ENCODE measurements around the gene TMEM119. TPM values are rescaled to one million over a fixed set of nuclear protein-coding genes. Genes with fewer than 3 reads are reported as not detected.
"Not testable (repeated sequence)": the region's sequence is repeated elsewhere in the genome, so short reads cannot be mapped to it uniquely, and the experiment has no call there.

Gene TMEM119
- total RNA-seq, 1 donor from 2014 or later: 0.54 TPM

DNA sequence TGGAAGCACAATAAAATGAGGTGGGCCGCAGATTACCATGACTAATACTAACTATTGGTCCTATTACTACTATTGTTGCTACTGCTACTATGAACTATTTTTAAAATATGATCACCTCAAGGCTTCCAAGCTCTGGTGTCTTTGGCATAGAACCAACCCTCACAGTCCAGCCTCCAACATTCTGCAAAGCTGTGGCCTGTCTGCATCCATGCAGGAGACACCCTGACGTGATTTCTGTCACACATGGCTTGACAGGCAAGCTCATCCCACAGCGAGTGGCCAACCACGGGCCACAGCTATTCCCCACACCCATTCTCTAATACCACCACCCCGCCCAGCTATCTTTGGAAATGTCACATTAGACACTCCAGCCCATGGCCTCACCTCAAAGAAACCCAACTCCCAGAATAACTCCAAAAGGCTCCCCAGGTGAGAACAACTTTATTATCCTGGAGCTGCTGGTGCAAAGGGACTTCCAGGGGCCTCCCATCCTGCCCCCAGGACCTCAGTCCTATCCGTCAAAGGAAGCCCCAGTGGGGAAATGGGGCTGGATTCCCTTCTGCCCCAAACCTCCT is 21.1 kb downstream of the TMEM119 start:
- ATAC-seq (ENCODE audit: poor library complexity): peak; percentile 35

DNA sequence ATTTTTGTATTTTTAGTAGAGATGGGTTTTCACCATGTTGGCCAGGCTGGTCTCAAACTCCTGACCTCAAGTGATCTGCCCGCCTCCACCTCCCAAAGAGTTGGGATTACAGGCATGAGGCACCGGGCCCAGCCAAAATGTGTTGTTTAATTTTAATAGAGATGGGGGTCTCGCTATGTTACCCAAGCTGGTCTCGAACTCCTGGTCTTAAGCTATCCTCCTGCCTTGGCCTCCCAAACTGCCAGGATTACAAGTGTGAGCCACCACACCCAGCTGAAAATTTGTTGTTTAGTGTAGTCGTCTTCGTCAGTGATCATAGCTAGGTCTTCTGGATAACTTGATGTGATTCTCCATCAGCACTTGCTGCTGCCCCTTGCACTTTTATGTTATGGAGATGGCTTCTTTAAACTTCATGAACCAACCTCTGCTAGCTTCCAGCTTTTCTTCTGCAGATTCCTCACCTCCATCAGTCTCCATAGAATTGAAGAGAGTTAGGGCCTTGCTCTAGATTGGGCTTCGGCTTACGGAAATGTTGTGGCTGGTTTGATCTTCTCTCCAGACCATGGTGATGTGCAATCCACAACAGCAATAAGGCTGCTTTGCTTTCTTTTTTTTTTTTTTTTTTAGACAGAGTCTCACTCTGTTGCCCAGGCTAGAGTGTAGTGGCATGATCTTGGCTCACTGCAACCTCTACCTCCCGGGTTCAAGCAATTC is 22.5 kb downstream of the TMEM119 start:
- ATAC-seq (ENCODE audit: poor library complexity) (no peak), DNase-seq (no peak)
- intact Hi-C loops (cut with DNase I): no loop called here

More for the DNA sequence above, 21.1 kb downstream of the TMEM119 start:
- DNase-seq: no peak
- intact Hi-C loops (cut with DNase I): no loop called here

DNA sequence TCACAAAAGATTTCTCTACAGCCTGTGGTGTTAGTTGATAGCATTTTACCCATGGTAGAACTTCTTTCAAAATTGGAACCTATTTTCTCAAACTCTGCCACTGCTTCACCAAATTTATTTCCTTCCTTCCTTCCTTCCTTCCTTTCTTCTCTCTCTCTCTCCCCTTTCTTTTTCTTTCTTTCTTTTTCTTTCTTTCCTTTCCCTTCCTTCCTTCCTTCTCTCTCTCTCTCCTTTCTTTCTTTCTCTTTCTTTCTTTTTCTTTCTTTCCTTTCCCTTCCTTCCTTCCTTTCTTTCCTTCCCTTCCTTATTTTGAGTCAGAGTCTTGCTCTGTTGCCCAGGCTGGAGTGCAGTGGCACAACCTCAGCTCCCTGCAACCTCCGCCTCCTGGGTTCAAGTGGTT is 23.6 kb downstream of the TMEM119 start:
- ATAC-seq (ENCODE audit: poor library complexity); DNase-seq; intact Hi-C loops (cut with DNase I): not testable (repeated sequence)

DNA sequence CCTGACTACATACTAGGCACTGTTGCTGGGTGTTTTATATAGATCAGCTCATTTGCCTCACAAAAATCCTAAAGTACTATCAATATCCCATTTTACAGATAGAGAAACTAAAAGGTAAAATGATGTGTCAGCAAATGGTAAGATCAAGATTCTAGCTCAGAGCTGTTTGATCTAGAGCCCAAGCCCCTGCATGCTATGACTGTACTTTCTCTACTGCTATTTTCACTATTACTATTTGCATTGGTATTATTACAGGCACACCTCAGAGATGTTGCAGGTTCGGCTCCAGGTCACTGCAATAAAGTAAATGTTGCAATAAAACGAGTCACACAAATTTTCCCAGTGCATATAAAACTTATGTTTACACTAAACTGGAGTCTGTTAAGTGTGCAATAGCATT is 24.6 kb downstream of the TMEM119 start:
- ATAC-seq (ENCODE audit: poor library complexity): no peak
- intact Hi-C loops (cut with DNase I): no loop called here
- no peak for DNase-seq

DNA sequence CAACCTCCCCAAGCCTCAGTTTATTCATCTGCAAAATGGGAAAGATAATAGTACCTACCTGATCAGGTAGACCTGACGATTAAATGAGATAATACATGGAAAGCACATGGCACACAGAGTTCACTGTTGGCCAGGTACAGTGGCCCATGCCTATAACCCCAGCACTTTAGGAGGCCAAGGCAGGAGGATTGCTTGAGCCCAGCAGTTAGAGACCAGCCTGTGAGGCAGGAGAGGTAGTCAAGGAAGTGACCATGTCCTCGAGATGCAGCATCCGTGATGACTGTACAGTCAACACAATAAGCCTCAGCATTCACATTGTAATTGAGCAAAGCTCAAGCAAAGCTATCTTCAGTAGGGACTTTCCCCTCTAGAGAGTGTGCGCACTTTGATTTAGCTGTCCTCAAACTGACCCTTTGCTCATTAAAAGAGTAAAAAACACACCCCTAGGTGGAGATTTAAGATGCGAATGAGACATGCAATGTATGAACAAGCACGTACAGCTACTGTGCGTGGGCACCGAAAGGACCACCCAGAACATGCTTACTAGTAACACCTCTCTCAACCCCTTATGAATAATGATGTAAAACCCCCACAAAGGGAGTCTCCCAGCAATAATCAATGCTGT is 25.6 kb downstream of the TMEM119 start:
- DNase-seq (no peak), ATAC-seq (ENCODE audit: poor library complexity) (no peak)
- intact Hi-C loops (cut with DNase I): no loop called here

DNA sequence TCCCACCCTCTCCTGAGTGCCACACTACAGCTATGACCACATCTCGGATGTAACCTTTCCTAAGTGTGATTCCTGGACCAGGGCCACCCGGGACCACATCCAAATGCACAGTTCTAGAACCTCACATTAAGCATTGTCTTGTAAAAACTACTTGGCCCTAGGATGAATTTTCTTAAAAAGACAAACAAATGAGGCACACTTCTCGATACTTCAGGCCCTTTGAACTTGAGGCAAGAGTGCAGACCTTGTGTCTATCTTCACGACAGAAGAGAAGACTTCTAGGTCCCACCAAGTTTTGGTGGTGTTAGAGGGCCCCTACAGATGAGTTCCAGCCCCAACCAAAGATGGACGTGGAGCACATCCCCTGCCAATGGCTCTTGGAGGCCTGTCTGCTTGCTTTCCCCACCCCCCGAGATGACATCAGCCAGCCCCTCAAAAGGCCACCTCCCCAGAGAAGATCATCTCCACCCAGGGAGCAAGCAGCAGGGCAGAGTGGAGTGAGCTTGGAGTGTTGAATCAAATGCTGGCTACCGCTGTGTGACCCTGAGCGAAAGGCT is 26.2 kb downstream of the TMEM119 start:
- intact Hi-C loops (cut with DNase I): no loop called here
- ATAC-seq (ENCODE audit: poor library complexity) (no peak), DNase-seq (no peak)

DNA sequence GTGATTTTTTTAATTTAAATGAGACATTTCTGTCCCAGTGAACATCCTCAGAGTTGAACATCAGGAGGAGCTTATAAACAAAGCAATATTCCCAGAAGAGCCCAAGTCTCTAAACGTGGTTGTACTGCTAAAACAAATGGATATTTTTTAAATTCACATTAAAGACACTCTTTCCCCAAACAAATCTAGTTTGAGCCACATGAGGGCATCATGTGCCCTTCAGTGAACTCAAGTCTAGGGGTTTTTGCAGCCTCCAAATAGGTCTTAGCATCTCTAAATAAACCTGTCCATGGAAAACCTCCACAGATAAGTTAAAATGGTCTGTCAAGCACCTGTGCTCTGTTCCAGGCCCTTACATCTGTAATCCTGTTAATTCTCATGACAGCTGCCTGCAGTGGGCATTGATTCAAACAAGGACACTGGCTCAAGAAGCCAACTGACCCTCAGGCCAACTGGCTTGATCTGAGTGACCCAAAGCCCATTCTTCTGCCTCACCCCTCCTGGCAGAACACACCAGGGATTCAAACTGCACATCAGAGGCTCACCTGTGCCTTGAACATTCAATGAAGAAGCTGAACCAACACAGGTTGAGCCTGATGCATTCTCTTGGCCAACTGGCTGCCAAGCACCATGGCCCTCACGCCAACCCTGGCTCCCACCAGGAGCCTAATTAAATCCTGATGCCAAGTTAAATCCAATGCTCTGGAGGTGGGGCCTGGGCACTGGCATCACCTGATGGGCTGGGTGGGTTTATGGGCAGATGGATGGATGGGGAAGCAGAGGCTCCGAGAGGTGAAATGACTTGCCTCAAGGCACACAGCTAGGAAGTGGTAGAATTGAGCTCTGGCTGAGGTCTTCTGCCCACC is 26.9 kb downstream of the TMEM119 start:
- no peak for ATAC-seq (ENCODE audit: poor library complexity)
- no peak for DNase-seq
- intact Hi-C loops (cut with DNase I): no loop called here

DNA sequence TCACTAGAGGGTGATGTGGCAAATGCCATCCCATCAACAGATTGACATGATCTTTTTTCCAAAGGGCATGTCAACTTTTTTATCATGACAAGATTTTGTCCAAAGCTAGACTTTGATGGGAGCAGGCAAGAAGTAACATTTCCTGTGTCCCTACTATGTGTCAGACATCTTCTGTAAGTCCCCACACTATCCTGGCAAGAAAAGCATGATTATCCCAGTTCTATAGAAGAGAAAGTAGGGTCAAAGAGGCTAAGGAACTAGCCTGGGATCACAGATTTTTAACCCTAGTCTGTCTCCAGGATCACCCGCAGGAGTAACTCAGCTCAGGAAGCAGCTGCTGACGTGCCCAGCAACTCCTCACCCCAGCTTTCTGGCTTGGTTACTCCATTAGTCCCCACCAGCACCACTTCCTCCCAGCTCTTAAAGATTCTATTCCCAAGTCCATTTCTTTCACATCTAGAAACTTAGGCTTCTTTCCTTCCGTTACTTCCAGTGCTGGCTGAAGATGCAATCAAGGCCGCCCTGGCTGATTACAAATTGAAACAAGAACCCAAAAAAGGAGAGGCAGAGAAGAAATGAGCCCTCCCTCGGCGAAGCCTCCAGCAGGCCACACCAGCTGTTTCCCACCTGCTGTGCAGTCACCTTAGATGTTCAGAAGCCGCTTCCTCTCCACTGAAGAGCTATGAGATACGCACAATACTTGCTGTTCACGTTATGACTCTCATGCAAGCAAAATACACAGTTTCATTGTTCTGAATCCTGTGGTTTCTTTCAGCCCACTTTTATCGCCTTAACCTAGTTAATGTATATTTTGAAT is 29.3 kb downstream of the TMEM119 start:
- ATAC-seq (ENCODE audit: poor library complexity): no peak
- DNase-seq: no peak
- intact Hi-C loops (cut with DNase I): loop anchor here (10.0 kb wide), 1 partner anchor 386 kb away; no protein-coding TSS in a partner anchor

DNA sequence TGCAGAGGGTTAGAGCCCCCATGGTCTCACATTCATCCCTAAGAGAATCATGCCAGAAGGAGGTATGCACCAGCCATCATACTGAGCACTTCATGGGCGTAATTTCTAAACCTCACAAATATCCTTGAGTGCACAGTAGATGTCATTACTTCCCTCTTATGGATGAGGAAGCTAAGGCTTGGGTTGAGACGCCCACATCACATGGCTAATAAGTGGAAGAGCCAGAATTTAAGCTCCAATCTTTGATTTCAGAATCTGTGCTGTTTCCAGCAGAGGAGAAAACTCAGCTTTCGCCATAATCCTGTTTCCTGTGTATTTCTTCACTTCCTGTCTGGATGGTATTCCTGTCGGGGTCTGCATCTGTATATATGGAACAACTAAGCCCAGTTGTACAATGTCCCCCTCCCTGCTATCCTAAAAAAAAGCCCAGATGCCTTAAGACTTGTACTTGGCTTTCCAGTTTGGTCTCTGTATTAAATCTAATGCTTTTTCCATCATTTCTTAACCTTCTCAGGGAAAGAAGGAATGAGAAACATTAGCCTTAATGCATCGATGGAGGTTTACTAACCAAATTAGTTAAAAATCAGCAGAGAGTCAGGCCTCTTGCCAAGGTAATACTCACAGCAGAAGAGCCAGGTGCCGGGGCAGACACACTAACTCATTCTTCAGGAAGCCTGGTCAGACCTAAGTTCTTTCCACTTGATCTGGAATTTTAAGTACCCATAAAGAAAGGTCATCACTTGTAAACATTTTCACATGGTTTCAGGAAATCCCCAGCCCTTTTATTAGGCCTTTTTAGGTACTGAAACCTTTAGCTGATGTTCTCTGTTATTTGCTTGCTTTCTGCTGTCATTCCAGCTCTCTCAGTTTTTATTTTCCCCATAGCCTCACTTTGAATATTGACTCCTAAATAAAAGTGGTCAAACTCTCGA is 30.2 kb downstream of the TMEM119 start:
- DNase-seq (no peak), ATAC-seq (ENCODE audit: poor library complexity) (no peak)
- intact Hi-C loops (cut with DNase I): loop anchor here (10.0 kb wide), 1 partner anchor 387 kb away; no protein-coding TSS in a partner anchor

DNA sequence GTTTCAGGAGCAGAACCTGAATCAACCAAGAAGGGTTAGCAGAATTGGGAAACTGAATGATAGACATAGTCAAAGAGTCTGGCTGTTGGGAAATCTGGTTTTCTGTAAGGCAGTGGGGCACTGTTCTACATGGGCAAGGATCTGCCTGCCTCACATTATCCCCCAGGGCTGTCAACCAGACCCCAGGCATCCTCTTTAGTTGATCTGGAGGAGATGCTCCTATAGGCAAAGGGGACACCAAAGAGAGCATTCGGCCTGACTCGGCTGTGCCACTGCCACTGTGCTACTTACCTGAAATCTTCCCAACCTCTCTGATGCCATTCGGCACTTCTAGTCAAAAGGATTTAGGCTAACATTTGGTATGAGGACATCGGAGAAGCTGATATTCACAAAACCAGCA is 31.4 kb downstream of the TMEM119 start:
- intact Hi-C loops (cut with DNase I): loop anchor here (10.0 kb wide), 1 partner anchor 388 kb away; no protein-coding TSS in a partner anchor
- no peak for DNase-seq

DNA sequence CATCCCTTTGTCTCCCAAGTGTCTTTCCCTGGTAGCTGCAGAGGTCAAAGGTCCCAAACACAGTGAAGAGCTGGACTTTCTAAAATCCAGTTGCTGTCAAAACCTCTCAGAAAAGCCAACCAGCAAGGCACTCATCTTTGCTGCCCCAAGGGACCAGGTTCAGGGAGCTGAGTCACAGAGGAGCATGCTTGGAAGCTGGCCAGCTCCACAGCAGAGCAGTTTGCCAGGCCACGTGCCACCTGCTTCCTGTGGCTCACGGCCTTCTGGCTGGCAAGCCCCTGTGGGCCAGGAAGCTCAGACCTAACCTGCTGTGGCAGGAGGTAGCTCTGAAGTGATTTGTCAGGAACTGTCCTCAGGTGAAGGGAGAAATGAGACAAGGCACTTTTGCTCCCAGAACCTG is 31.9 kb downstream of the TMEM119 start:
- peak; percentile 10 for ATAC-seq (ENCODE audit: poor library complexity)
- intact Hi-C loops (cut with DNase I): loop anchor here (2.0 to 10.0 kb wide), 2 partner anchors 53 to 389 kb away; no protein-coding TSS in a partner anchor

More for the DNA sequence above, 31.4 kb downstream of the TMEM119 start:
- no peak for ATAC-seq (ENCODE audit: poor library complexity)

DNA sequence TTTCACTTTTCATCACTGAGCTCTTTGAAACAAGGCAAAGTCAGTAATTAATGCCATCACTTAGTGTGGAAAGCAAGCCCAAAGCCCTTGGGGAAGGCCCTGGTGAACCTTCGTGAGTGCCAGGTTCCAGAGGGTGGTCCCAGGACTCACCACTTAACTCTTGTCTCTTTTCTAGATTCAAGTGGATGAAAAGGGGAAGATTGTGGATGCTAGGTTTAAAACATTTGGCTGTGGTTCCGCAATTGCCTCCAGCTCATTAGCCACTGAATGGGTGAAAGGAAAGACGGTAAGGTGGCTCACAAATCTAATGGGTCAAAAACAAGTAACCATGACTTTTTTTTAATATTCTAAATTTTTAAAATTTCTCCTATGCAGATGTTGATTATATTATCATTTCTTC is 32.7 kb downstream of the TMEM119 start:
- DNase-seq (no peak), ATAC-seq (ENCODE audit: poor library complexity) (no peak)
- intact Hi-C loops (cut with DNase I): loop anchor here (2.0 to 10.0 kb wide), 2 partner anchors 54 to 390 kb away; no protein-coding TSS in a partner anchor

More for the DNA sequence above, 31.9 kb downstream of the TMEM119 start:
- DNase-seq: peak; percentile 83

DNA sequence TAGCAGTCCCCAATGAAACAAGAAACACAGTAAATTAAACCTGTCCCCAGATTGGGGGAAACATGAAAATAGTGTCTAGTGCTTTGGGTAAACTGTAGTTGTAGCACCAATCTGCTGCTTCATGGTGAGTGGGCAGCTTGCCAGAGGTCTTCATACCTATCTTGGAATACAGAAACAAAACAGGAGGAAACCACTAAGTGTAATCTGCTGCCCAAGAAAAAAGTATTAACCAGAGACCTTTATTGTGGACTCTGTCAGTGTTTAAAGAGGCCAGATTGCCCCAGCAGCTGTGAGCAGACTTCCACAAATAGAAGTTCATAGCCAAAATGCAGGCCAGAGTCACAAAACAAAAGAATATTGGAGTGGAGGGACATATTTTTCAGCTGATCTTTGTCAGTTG is 33.2 kb downstream of the TMEM119 start:
- no peak for DNase-seq
- intact Hi-C loops (cut with DNase I): loop anchor here (2.0 to 10.0 kb wide), 4 partner anchors 54 to 528 kb away; partner anchors contain the start of gene ALKBH2
- no peak for ATAC-seq (ENCODE audit: poor library complexity)

DNA sequence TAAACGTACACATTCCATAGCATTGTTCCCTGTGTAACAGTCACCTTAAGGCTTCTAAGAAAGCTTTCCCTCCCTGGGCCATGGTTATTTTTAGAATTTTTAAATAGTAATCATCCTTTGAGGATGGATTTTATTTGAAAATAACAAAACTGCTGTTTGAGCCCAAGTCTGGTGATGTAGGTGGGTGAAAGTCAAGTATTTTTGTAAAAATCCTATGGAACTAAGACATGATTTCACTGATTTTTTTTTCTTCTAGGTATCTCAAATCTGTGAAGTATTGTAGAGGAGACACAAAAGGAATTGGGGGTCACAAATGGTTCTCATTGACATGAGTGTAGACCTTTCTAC is 34.1 kb downstream of the TMEM119 start:
- intact Hi-C loops (cut with DNase I): loop anchor here (2.0 to 10.0 kb wide), 5 partner anchors 55 to 529 kb away; partner anchors contain the start of genes ALKBH2 and SSH1
- ATAC-seq (ENCODE audit: poor library complexity) (no peak), DNase-seq (no peak)

DNA sequence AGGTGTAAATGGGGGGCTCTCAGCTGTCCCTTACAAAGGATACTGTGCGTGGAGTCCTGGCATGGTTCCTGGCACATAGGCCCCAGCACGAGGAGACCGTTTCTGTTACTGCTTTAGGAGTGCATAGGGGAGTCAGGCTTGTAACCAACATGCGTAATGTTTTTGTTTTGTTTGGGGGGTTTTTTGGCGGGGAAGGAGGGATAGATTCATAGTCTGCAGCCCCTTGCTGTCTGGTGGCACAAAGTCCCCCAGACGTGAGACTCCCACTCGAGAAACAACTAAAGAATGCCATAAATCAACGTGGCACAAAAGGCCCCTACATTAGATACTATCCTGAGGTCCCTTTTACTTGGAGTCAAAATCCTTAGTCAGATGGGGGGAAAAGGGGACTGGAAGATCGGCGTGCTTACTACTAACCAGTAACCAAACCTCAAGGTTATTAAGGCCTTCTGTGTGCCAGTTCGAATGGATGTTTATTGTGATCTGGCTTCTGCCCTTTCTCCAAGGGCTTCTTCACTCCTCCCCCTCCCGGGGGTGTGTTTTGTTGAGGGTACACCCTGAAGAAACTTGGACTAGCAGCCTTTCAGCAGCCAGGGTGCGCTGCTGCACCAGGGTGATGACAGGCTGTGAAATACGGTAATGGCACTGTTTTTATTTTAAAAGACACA is 34.6 kb downstream of the TMEM119 start:
- intact Hi-C loops (cut with DNase I): loop anchor here (2.0 to 10.0 kb wide), 4 partner anchors 239 to 529 kb away; partner anchors contain the start of genes ALKBH2 and SSH1
- DNase-seq: peak; percentile 89
- ATAC-seq (ENCODE audit: poor library complexity): peak; percentile 54
